ENCODE measurements around the gene CCL4L2.
A peak's percentile ranks its signal among the peaks of the same experiment; 100 is the strongest.
"Not testable (repeated sequence)": the region's sequence is repeated elsewhere in the genome, so short reads cannot be mapped to it uniquely, and the experiment has no call there.

Gene CCL4L2

DNA sequence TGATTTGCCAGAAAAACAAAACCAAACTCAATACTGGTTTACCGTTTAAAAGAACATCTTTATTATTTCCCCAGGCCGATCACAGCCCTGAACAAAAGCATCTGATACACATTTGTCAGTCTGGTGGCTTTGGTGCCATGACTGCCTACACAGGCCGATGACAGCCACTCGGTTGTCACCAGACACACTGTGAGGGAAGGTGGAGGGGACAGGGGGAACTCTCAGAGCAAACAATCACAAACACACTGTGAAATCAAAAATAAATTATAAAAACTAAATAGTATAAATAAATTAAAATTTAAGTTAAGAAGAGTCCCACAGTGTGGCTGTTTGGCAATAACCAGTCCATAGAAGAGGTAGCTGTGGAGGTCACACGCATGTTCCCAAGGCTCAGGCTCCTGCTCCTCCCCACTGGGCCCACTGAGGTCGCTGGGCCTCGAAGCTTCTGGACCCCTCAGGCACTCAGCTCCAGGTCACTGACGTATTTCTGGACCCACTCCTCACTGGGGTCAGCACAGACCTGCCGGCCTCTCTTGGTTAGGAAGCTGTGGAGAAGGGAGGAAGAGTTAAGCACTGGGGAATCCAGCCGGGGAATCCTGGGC, 15.9 kb upstream of the CCL4L2 start:
- not testable (repeated sequence) for DNase-seq

DNA sequence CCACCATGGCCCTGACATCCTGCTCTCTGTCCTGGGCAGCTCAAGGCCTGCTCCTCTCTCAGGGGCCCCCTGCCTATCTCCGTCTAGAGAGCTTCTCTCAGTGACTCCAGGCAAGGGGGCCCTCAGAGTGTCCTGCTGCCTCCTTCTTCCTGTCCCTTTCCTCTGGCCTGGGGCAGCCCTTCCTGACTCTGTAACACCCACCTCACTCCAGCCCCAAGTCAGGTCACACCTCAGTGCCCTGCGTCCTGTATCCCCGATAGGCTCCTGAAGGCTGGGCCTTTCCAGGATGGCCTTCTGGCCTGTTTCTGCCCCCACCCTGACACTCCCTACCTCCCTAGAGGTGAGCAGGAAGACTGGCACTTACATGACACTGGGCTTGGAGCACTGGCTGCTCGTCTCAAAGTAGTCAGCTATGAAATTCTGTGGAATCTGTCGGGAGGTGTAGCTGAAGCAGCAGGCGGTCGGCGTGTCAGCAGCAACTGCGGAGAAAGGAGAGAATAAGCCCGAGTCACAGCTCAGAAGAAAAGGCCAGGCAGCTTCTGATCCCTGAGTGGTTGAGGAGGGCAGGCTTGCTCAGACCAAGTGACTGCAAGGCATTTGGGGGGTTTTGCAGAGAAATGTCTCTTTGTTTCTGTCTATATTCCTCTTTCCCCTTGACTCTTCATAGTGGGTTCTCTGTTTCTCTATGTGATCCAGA, 15.3 kb upstream of the CCL4L2 start:
- DNase-seq, result no peak

DNA sequence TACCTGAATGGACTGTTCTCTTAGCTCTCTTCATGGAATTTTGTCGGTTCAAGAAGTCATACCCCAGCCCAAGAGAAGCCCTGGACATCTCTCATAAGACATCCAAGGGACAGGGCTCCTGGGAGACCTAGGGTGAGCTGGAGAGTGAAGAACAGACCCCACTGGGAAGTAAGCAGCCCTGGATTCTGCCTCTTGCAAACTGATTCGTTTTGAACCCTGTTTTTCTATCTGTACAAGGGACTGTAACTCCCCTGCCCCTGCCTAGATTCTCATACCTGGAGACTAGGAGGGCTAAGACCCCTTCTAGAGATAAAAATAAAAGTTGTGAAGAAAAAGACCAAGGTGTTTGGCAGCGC, 14.8 kb upstream of the CCL4L2 start:
- no peak for DNase-seq

DNA sequence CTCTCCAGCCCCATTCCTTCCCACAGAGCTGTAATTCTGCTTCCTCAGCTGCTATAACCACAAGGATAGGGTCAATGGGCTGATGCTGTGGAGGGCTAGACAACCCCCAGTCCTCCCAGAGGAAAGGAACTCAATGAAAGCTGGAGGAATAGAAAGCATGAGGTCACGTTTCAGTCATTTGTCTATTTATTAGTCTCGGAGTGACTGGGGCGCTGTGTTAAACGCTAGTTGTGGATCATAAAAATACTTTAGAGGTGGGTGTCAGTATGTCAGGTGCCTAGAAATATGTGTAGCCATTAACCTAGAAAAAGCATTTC, 13.5 kb upstream of the CCL4L2 start:
- no peak for DNase-seq

DNA sequence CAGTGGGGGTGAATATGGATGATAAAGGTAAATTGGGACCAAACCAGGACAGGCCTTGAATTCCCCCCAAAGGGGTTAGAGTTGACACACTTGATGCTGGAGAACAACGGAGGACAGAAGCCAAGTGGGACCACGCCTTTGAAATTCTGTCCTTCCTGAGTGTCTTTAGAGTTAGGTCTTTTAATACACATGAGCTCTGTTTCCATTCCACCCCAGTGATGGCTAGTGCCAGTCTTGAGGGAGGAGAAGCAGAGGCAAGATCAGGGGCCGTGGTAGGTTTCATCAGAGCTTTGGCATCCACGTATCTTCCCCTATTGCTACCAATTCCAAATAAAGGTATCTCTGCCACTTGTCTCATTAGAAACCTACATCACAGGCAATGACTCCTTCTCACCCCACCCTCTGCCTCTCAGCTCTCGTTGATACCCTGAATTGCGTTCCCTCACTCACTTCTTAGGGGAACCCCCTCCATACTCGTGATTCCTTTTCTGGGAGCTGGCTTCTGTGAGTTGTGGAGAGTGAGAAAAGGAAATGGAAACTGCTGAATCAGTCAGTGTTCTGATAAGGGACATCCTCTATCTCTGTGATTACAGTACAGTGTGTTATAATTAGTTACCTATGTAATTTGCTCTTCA, 11.9 kb upstream of the CCL4L2 start:
- peak in 3 of 56 donors; percentile 9 to 23 (median 10) for DNase-seq

DNA sequence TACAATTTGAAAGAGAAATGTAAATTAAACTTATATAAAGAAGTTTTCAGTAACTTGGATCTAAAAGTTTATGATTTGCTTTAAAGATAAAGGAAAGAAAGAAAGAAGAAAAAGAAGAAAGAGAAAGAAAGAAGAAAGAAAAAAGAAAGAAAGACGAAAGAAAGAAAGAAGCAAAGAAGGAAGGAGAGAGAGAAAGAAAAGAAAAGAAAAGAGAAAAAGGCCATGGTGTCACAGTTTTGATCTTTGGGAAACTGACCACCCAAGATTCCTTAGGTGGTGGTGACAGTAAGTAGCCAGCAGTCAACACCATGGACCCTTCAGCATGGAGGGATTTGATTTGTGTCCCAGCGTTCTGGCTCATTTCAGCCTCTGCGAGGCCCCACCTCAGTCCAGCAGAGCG, 9.8 kb upstream of the CCL4L2 start:
- DNase-seq, result not testable (repeated sequence)

DNA sequence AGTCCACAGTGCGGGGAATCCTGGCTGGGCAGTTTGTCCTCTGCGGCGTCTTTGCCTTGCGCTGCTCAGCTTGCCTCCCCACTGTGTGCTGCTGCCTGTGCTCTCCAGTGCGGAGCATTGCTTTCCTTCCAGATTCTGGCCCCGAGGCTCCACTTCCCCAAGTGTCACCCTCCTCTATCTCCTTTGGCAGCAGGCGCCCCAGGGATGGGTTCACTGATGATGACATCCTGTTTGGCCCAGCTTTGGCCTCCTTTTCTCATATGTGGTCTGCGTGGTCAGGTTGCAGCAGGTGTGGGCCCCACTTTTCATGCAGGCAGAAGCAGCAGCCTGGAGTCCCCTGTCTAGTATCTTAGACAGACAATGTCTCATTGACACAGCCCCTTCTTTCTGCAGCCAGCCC, 9.4 kb upstream of the CCL4L2 start:
- not testable (repeated sequence) for DNase-seq

DNA sequence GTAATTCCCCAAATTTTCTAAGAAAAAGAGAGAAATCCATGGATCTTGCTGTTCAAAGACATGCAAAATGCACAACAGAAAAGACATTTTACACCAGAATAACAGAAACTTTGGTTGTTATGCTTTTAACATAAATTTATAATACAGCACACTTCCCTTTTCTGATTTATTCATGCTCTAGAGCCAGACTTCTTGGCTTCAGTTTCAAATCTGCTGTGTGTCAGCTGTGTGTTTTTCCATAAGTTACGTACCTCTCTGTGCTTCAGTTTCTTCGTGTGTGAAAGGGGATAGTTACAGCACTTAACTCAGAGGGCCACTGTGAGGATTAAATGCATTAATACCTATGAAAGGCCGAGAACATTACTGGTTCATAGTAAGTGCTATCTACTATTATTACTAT, 7.5 kb upstream of the CCL4L2 start:
- DNase-seq, result no peak

DNA sequence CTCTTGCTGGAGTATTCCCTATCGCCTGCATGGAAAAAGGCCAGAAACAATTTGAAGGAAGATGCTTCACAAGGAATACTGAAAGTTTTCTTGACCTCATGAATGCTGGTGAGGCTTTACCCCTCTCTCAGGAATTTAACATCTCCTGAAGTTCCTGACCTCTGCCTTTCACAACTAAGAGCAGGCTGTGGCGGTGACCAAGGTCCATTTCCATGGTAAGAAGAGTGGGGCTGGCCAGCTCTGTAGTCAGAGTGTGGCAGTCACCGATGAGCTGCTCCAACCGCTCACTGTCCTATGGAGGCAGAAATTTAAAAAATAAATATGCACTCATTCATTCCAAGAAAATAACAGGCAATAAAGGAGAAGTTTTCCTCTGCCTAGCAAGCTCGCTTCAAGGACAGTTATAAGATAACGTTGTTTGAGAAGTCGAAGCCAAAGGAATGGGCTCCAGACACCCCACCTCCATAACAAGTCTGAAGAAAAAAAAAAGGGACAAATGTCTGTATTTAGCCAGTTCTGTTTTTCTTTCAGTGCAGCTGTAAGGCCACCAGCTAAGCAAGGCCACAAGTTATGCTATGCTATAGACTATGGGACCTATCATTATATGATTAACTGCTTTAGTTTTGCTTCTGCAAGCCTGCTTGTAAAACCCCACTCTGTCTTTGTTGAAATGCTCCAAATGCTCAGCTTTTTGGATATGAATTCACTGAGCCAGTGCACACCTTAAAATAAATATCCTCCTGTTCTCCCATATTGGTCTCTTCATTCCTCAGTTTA, 6.0 kb upstream of the CCL4L2 start:
- DNase-seq, result no peak

DNA sequence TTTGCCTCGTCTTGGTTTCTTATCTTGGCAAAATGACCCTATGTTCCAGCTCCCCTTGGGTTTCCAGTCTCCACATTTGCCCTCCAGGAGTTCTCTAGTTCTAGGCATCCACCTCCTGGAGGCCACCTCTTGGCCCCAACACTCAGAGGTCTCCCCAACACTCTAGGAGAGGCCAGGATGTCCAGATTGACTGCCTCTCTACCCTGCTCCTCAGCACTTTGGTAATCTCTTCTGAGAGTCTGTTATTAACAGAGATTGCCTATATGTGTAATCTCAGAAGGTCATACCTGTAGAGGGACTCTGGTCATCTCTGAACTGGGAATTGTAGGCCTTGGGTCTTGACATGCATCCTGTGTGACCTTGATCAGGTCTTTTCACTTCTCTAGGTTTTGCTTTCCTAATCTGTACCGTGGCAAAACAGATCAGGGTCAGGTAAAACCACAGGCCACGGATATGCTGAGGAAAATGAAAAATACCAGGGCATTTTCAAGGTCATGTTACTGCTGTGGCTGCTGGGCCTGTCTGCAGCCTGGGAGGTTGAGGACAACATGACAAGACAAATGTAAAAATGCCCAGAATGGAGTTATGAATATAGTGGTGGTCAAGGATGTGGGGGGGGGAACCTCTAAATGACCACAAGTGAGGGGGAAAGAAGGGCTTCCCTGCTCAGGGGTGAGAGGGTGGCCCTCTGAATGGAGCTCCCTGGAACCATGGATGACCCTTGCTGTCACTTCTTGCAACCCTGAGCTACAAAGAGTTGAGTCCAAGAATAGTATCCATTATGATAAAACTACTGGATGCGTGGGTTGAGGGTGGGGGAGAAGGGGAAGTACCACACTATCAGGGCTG, 5.0 kb upstream of the CCL4L2 start:
- no peak for DNase-seq

DNA sequence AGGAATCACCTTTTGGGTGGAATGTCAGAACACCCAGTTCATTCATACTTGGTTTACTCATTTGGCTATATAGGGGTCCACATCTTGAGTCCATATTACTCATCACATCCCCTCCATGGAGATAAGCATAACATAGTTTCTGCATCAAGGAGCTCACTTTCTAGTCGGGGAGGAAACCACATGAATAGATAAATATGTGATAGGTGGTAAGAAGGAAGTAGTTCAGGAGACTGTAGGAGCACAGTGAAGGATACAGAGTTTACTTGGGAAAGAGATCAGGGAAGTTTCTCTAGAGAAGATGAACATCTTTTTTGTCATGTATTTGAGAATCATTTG, 4.4 kb upstream of the CCL4L2 start:
- DNase-seq, result not testable (repeated sequence)

DNA sequence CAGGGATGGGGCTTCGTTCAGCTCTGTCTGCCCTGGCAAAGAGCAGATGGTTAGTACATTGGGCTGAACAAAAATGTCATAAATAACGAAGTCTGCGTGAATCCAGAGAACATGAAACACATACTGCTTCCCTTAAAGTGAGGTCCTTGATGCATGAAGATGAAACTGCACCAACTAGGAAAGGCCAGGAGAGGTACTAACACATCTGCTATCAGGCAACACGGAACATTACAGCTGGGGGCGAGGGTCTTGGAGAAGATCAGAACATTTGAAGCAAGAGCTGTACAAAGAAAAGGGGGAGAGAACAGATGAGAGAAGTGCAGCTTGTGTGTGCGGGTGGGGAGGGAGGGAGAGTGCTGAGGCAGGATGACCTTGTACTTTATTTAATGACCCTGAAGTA, 3.5 kb upstream of the CCL4L2 start:
- DNase-seq, result not testable (repeated sequence)

DNA sequence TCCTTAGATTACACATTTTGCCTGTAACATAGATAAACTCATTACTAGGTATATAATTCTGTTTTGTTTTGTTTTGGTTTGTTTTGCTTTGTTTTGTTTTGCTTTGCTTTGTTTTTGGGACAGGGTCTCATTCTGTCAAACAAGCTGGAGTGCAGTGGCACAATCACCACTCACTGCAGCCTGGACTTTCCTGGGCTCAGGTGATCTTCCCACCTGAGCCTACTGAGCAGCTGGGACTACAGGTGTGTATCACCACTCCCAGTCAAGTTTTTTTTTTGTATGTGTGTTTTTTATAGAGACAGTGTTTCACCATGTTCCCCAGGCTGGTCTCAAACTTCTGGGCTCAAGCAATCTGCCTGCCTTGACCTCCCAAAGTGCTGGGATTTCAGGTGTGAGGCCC, 1.3 kb upstream of the CCL4L2 start:
- DNase-seq, result no peak

DNA sequence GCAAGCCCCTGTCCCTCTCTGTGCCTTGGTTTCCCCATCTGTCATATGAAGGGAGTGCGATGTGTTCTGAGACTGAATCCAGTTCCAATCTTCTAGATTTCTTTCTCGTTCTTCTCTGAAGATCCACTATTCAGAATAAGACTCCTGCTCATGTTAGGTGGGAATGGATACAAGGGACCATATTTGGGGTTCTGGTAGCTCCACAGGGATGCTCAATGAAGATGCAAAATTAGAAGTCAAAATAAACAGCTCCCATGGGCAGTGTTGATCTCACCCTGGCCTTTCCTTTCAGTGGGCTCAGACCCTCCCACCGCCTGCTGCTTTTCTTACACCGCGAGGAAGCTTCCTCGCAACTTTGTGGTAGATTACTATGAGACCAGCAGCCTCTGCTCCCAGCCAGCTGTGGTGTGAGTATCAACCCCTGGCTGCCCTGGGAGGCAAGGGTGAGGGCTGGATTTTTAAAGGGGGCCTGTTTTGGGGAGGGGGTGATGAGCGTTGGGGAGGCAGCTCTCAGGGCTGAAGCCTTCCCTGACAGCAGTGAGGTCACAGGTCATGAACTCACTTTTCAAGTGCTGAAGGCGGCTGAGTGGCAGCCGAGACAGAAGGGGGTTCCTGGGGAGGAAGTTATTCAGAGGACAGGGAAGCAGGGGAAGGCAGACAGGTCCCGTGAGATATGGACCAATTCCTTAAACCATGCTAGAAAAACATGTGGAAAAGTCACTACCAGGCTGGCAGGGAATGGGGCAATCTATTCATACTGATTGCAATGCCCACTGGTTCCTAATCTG, 815 bp downstream of the CCL4L2 start:
- not testable (repeated sequence) for DNase-seq

DNA sequence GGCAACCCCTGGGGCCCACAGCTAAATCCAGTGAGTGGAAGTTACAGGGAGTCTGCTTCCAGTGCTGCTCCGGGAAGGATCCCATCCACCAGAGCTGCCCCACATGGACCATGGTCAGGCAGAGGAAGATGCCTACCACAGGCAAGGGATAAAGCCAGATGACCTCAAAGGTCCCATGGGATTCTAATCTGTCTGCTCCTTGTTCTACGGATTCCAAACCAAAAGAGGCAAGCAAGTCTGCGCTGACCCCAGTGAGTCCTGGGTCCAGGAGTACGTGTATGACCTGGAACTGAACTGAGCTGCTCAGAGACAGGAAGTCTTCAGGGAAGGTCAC, 1.4 kb downstream of the CCL4L2 start:
- no peak for DNase-seq

DNA sequence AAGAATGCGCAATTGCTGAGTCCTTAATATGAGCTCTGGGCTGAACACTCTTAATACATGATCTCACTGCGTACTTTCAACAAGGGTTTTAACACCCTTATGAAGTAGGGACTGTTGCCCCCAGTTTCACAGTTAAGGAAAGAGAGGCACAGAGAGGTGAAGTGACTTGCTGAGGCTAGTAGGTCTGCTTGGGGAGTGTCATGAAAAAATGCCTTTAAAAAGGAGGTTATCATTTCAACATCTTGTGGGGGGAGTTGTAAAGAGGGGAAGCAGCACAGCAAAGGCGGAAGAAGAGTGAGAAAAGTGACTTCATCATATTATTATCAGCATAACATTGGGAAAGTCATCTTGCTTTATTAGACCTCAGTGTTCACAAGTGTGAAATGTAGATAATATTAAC, 2.1 kb downstream of the CCL4L2 start:
- no peak for DNase-seq

DNA sequence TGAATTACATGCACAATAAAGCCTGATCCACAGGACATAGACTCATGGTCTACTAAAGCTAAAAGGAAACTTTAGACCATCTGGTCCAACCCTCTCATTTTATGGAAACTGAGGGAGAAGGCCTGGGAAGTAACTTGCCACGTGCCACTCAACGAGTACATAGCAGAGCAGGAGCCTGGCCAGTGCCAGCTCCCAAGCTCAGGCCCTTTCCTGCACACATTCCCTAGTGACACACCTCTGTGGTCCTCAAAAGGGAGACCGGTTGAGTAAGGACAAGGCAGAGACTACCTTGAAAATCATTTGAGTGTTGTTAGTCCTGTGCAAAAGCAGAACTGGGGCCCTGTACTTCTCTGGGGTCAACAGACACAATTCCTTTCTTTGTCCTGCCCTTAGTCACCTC, 2.8 kb downstream of the CCL4L2 start:
- DNase-seq, result no peak

DNA sequence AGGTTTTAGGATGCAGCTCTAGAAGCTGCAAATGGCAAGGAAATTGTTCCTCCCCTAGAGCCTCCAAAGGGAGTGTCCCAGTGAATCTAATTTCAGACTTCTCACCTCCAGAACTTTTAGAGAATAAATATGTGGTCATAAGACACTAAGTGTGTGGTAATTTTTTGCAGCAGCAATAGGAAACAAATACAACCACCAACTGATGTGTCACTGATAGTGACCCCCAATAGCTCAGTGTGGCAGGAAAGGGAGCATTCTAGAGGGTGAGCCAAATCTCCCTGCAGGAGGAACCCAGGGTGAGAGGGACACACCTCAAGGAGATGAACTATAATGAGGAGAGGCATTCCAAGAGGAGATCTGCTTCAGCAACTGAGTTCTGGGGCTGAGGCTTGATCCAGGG, 4.1 kb downstream of the CCL4L2 start:
- no peak for DNase-seq

DNA sequence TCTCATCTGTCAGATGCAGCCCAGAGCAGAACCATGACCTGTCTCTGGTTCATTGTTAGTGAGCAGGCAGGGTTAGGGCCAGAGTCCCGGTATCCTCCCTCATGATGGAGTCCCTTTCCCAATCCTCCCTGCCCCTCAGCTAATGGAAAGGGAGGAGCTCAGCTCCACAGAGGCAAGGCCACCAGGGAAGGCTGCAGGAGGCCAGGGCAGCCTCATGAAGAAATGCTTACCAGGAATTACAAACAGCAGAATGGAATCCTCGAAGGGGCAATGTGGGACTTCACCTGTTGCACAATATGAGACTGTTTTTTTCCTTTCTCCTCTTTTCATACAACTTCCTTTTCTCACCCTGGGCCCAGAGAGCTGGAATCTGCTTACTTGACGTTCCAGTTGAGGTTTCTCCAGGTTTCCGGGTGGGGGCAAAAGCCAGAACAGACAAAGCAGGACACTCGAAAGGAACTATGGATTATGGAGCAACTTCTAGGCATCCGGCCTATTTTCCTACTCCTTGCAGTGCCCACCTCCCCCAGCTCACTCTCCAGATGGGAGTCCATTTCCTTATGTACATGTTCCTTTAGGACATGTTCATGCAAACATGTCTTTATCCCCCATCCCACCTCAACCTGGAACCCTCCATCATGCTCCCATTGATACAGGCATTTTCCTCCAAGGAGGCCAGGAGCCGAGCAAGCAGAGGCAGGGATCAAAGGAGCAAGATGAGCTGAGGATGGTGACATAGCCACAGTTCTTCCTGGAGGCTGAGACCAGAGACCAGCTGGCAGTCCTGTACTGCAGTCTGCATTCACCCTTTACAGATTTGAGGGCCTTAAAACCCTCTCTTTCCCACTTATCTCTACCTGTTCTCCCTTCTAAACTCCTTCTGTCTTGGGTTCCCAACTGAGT, 4.8 kb downstream of the CCL4L2 start:
- DNase-seq, result not testable (repeated sequence)

DNA sequence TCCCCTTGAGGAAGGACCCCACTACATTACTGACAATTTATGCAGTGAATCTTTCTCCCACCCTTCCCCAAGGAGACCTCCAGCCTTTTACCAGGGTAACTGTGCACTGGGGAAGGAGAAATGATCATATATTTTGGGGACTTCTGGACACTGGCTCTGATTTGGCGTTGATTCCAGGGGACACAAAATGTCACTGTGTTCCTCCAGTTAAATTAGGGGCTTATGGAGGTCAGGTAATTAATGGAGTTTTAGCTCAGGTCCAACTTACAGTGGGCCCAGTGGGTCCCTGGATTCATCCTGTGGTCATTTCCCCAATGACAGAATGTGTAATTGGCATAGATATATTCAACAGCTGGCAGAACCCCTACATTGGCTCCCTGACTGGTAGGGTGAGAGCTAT, 8.7 kb downstream of the CCL4L2 start:
- not testable (repeated sequence) for DNase-seq
